ENCODE data around the gene CLPSL1. TPM values are rescaled to one million over a fixed set of nuclear protein-coding genes. Genes with fewer than 3 reads are reported as not detected.

CLPSL1 gene
- total and polyA plus RNA-seq, 2 of the 4 experiments (the other 2 are of a cell fraction): not detected

DNA sequence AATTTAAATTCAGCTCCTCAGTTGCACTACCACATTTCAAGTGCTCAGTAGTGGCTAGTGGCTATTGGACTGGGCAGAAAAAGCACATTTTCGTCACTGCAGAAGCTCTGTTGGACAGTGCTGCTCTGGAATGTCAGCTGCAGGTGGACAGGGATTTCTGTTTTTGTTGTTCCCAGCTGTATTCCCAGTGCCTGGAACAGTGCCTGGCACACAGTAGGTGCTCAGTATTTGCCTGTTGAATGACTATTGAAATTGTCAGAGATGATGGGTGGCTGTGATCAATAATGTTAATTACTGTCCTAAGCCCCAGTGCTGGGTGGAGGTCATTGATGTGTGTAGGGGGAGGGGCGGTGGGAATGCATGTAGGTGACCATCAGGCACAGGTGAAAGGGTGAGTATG, 5.5 kb downstream of the CLPSL1 start:
- Histone ChIP-seq H2AK9ac (replicated peaks; ENCODE audit: low read depth, low read length, poor library complexity) (no peak overlapping the region), H4K20me1 (ENCODE audit: insufficient read depth, low read length) (no peaks in the 10 kb centered on the region), H2AFZ (replicated peaks; ENCODE audit: low read length, poor library complexity) (no peak overlapping the region), H4K8ac (ENCODE audit: low read depth in 2 of 2, low read length in 2 of 2) (no peak overlapping the region), H2BK5ac (ENCODE audit: low read depth, low read length, poor library complexity, severe bottlenecking) (no peak overlapping the region), H3K9ac (ENCODE audit: low read depth, low read length) (no peak overlapping the region), H3K4ac (ENCODE audit: low read depth, low read length) (no peak overlapping the region), H3K36me3 (ENCODE audit: control insufficient read depth, insufficient read depth, low read length) (no peaks in the 10 kb centered on the region), H3K9me1 (ENCODE audit: insufficient read depth, low read length) (no peaks in the 10 kb centered on the region), H3K4me1 (ENCODE audit: control insufficient read depth, insufficient read depth, low read length) (no peaks in the 10 kb centered on the region), H4K91ac (ENCODE audit: insufficient read depth, low read depth, low read length) (no peak overlapping the region), H3K79me1 (ENCODE audit: low read depth in 1 of 2, low read length in 2 of 2) (no peaks in the 10 kb centered on the region), H3K9me3 (ENCODE audit: control insufficient read depth, insufficient read depth, low read length) (peaks cover 2% of the 10 kb centered on the region; the same call in 1 of the 2 replicates), H2BK120ac (ENCODE audit: low read depth, low read length) (no peak overlapping the region), H2BK15ac (ENCODE audit: low read depth, low read length) (no peak overlapping the region), H4K5ac (ENCODE audit: low read depth, low read length) (no peak overlapping the region), H3K4me2 (ENCODE audit: low read depth, low read length) (no peak overlapping the region), H3K18ac (ENCODE audit: low read depth, low read length) (no peak overlapping the region), H3K27ac (ENCODE audit: insufficient read depth, low read length) (no peak overlapping the region), H3K14ac (replicated peaks; ENCODE audit: low read depth, low read length) (no peak overlapping the region), H2AK5ac (ENCODE audit: low read depth, low read length) (no peak overlapping the region), H3K4me3 (ENCODE audit: insufficient read depth, low read depth, low read length) (no peak overlapping the region), H3K27me3 (ENCODE audit: control insufficient read depth, insufficient read depth, low read length) (peaks cover 50% of the 10 kb centered on the region), H3K56ac (ENCODE audit: extremely low read depth, insufficient read depth, low read length) (no peak overlapping the region), H3K23ac (ENCODE audit: low read depth, low read length) (no peak overlapping the region), H2BK20ac (ENCODE audit: low read depth, low read length) (no peak overlapping the region)
- intact Hi-C loops (cut with micrococcal nuclease): no loop called here
- TF ChIP-seq MAFK (IDR thresholded peaks at IDR 0.05; ENCODE audit: low read depth, low read length): no peak
- TF ChIP-seq, protein P1, sequence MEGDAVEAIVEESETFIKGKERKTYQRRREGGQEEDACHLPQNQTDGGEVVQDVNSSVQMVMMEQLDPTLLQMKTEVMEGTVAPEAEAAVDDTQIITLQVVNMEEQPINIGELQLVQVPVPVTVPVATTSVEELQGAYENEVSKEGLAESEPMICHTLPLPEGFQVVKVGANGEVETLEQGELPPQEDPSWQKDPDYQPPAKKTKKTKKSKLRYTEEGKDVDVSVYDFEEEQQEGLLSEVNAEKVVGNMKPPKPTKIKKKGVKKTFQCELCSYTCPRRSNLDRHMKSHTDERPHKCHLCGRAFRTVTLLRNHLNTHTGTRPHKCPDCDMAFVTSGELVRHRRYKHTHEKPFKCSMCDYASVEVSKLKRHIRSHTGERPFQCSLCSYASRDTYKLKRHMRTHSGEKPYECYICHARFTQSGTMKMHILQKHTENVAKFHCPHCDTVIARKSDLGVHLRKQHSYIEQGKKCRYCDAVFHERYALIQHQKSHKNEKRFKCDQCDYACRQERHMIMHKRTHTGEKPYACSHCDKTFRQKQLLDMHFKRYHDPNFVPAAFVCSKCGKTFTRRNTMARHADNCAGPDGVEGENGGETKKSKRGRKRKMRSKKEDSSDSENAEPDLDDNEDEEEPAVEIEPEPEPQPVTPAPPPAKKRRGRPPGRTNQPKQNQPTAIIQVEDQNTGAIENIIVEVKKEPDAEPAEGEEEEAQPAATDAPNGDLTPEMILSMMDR (conservative IDR thresholded peaks at IDR 0.05; ENCODE audit: low read depth, low read length): no peak
- no peak for TF ChIP-seq SMC3 (IDR thresholded peaks at IDR 0.05; ENCODE audit: low read depth, low read length)
- TF ChIP-seq MXI1 (IDR thresholded peaks at IDR 0.05; ENCODE audit: borderline replicate concordance, low read depth, low read length): no peak
- TF ChIP-seq RFX5 (IDR thresholded peaks at IDR 0.05; ENCODE audit: low read depth, low read length): no peak
- TF ChIP-seq MAZ (IDR thresholded peaks at IDR 0.05; ENCODE audit: borderline replicate concordance, low read depth, low read length): no peak
- TF ChIP-seq FOS (IDR thresholded peaks at IDR 0.05; ENCODE audit: low read depth, low read length): no peak
- DNase-seq: no peak
- dilution Hi-C loops (cut with HindIII; ENCODE audit: low sequenced_read_pairs, unreplicated experiment): no loop called here
- ChIA-PET CTCF (interaction anchor here (0.8 to 1.9 kb wide), 2 partner anchors 10 to 12 kb away, joined by 4 to 7 read pairs; partner anchors contain the start of gene CLPS), POLR2A (ENCODE audit: unreplicated experiment) (no interaction called here)
- BruUV-seq (replicated peaks): no TSS peak
- no peak for ATAC-seq (ENCODE audit: low read depth)
- in situ Hi-C loops (cut with MboI; ENCODE audit: low sequenced_read_pairs): no loop called here
- no CpG with 5 or more reads among the region's 2 CpGs for WGBS, 2 experiments (ENCODE audit: extremely low coverage in 2 of 2, insufficient read length in 1 of 2)
